Right lobe of liver (tissue), 4 donors: ENCODE results near the gene SLPI.

ENCODE experiments used
- POLR2A ChIP-seq: fragments of 450-650 bp; IDR thresholded peaks from one replicate; pipeline ENCODE4 v1.6.1; 2017; ENCODE audit warnings: antibody characterized with exemption, mild to moderate bottlenecking
- TF ChIP-seq, protein P1 (sequence below), 4 donors: fragments of 200-600 bp in 3 of 4; fragments of 450-650 bp in 1 of 4; IDR thresholded peaks; one replicate each; pipeline versions ENCODE4 v1.5.1 to v1.8.0; 2016 to 2022; ENCODE audit warnings: antibody characterized with exemption in 4 of 4, mild to moderate bottlenecking in 2 of 4
- donor health status: DM: no; HTN: no; CAD: no.
- donor health status: DM: no; HTN: no; CAD: no.
- donor health status: DM: no; HTN: yes; CAD: no.

DNA sequence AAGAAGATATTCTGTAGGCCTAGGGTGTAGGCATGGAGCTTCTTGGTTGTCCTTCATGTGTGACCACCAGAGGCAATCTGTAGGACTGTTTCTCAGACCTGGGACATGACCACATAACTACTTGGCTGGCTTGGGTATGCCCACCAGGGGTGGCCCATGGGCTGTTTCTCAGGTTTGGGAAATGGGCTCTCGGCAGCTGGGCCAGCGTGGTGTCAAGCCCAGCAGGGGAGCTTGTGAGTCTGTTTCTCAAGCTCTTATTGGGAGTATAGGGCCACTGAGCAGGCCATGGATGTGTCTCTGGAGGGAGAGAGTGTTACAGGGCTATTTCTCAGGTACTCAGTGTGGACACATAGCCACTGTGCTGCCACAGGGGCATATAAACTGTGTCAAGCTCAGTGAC, 35.7 kb downstream of the SLPI start:
- TF ChIP-seq, protein P1, sequence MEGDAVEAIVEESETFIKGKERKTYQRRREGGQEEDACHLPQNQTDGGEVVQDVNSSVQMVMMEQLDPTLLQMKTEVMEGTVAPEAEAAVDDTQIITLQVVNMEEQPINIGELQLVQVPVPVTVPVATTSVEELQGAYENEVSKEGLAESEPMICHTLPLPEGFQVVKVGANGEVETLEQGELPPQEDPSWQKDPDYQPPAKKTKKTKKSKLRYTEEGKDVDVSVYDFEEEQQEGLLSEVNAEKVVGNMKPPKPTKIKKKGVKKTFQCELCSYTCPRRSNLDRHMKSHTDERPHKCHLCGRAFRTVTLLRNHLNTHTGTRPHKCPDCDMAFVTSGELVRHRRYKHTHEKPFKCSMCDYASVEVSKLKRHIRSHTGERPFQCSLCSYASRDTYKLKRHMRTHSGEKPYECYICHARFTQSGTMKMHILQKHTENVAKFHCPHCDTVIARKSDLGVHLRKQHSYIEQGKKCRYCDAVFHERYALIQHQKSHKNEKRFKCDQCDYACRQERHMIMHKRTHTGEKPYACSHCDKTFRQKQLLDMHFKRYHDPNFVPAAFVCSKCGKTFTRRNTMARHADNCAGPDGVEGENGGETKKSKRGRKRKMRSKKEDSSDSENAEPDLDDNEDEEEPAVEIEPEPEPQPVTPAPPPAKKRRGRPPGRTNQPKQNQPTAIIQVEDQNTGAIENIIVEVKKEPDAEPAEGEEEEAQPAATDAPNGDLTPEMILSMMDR (IDR thresholded peaks at IDR 0.05) = no peak
- TF ChIP-seq POLR2A = no peak
